OCI-LY7 (cell line): ENCODE measurements around the gene GNG11.

Experiments
- EZH2phosphoT487 ChIP-seq: fragments of 200-600 bp; sonication (generic); IDR thresholded peaks from 2 replicates; pipeline ENCODE4 v1.6.1; 2018; ENCODE audit warnings: low read depth, borderline replicate concordance, mild to moderate bottlenecking, mixed run types, antibody characterized with exemption, low read length, moderate library complexity, mixed read lengths
- TF ChIP-seq, protein P1 (sequence below): fragments of 200-600 bp; sonication (generic); conservative IDR thresholded peaks from 2 replicates; pipeline ENCODE4 v1.5.1; 2014; ENCODE audit warnings: mild to moderate bottlenecking, antibody characterized with exemption, low read length, moderate library complexity, mixed read lengths

DNA sequence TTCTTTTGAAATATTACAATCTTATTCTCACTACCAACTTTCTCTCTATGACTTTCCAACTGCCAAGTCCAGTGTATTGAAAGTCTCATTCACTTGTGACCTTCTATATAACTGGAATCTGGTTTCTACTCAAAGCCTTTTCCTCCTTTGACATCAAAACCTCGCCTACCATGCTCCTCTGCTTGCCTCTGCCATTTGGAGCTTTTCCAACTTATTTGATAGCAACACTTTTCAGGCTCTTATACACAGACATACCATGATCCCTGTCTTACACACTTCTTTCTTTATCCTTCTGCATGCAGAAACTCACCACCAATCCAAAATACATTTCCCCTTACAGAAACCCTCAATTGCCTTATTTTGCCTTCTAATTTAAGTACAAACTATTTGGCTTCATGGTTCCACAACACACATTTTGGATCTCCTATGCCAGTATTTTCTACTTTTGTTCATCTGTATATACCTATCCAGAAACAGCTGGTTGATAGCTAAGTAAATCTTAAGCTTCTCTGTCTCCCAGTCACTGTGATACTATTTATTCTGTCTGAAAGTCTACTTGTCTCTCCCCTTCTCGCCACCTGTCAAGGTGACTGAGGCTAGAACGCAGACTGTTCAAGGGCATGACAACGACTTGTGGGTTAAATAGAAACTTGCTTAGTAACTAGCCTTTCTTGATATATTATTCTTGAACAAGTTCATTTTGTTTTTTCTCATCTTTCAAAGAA, 22.4 kb downstream of the GNG11 start:
- no peak for TF ChIP-seq EZH2phosphoT487
- TF ChIP-seq, protein P1, sequence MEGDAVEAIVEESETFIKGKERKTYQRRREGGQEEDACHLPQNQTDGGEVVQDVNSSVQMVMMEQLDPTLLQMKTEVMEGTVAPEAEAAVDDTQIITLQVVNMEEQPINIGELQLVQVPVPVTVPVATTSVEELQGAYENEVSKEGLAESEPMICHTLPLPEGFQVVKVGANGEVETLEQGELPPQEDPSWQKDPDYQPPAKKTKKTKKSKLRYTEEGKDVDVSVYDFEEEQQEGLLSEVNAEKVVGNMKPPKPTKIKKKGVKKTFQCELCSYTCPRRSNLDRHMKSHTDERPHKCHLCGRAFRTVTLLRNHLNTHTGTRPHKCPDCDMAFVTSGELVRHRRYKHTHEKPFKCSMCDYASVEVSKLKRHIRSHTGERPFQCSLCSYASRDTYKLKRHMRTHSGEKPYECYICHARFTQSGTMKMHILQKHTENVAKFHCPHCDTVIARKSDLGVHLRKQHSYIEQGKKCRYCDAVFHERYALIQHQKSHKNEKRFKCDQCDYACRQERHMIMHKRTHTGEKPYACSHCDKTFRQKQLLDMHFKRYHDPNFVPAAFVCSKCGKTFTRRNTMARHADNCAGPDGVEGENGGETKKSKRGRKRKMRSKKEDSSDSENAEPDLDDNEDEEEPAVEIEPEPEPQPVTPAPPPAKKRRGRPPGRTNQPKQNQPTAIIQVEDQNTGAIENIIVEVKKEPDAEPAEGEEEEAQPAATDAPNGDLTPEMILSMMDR = no peak
